DMS 273 (cell line): ENCODE data around the gene MSRB3.
"Not testable (repeated sequence)": the region's sequence is repeated elsewhere in the genome, so short reads cannot be mapped to it uniquely, and the experiment has no call there.

Experiments used
- DNase-seq: peaks from one replicate; lab custom pipeline; 2025; ENCODE audit not compliant: unreplicated experiment; lab: John Stamatoyannopoulos, UW

Gene MSRB3

DNA sequence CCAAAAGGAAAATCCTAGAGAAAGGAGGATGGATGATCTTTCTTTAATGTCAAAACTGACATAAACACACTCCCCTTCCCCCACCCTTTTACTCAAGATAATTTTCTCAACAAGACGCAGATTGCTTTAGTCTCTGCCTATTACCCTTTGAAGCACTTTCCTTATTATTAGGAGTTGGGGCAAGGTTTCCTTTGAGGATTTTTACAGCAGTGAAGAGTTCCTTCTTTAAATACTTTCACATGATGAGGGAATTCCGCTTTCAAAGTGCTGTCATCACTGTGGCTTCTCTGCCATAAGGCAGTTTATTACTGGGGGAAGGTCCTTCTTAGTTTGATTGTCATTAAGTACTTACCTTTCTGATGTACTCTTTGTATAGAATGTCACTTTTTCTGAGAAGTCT, 172.1 kb downstream of the MSRB3 start:
- DNase-seq = no peak

DNA sequence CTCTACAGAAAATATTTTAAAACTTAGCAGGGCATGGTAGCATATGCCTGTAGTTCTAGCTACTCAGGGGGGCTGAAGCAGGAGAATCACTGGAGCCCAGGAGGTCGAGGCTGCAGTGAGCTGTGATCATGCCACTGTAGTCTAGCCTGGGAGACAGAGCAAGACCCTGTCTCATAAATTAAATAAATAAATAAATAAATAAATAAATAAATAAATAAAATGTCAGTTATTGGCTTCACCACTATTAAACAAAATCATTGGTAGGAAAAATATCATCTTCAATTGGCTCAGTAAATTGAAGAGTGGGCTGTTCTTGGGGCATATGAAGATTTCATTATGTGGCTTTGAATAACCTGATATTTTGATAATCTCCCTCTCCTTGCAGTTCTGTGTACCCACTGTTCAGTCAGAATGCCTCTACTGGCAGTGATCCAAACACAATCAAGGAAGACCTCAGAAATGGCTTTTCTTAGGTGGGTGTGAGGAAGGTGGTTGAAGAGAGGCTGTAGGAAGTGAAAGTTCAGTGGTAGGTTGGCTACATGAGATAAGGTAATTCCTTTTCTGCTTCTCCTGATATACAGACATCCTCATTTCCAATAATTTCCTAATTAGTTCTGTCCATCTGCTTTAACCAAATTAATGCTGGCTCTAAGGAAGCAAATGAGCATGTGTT, 175.8 kb downstream of the MSRB3 start:
- DNase-seq = no peak

DNA sequence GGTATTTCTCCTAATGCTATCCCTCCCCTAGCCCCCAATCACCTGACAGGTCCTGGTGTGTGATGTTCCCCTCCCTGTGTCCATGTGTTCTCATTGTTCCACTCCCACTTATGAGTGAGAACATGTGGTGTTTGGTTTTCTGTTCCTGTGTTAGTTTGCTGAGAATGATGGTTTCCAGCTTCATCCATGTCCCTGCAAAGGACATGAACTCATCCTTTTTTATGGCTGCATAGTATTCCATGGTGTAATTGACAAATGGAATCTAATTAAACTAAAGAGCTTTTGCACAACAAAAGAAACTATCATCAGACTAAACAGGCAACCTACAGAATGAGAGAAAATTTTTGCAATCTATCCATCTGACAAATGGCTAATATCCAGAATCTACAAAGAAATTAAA, 178.9 kb downstream of the MSRB3 start:
- DNase-seq = not testable (repeated sequence)

DNA sequence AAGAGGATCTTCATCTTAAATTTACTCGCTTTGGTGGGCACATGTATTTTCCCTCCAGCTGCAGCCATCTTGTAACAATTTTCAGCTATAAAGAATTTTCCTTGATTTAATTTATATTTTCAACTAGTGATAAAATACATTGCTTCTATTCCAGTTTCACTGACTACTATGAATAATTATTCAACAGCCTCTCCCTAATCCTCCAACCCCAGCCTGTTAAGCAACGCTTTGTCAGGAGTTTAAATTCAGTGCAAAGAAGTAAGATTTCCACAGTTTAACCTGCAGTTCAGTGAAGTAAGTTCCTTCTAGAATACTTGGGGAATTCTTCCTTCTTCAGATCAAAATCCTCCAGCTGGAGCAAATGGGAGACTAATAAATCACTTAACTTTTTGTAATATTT, 180.2 kb downstream of the MSRB3 start:
- no peak for DNase-seq

- DNase-seq = no peak
Measured at GRCh38 chr12:65459545-65459944, 181.1 kb downstream of the MSRB3 start.

GRCh38 chr12:65460063-65460462, 181.6 kb downstream of the MSRB3 start:
- DNase-seq = no peak

DNA sequence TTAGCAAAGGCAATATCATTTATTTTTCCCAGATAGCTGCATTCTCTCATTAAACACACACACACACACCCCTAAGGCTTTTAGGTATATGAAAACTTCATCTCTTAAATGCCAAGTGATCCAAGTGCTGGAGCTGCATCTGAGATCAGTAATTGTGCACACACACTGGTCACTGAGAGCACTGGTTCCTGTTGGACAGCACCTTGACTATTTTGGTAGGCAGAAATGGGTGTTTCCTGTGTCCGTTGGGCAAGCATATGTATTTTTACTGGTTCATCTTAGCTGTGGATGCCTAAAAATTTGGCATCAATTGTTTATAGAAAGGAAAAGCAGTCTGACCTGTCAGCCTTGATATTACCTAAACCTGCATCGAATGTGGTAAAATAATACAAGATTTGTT, 182.5 kb downstream of the MSRB3 start:
- DNase-seq = no peak

- no peak for DNase-seq
Measured at GRCh38 chr12:65462484-65462883, 184.0 kb downstream of the MSRB3 start.

DNA sequence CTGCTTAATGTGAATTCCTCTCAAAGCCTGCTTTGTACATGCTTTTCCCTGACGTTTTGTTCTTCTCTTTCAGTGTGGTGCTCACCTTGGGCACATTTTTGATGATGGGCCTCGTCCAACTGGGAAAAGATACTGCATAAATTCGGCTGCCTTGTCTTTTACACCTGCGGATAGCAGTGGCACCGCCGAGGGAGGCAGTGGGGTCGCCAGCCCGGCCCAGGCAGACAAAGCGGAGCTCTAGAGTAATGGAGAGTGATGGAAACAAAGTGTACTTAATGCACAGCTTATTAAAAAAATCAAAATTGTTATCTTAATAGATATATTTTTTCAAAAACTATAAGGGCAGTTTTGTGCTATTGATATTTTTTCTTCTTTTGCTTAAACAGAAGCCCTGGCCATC, 184.6 kb downstream of the MSRB3 start:
- no peak for DNase-seq

GRCh38 chr12:65463611-65464010, 185.1 kb downstream of the MSRB3 start:
- no peak for DNase-seq

GRCh38 chr12:65464930-65465329, 186.4 kb downstream of the MSRB3 start:
- DNase-seq = no peak

DNA sequence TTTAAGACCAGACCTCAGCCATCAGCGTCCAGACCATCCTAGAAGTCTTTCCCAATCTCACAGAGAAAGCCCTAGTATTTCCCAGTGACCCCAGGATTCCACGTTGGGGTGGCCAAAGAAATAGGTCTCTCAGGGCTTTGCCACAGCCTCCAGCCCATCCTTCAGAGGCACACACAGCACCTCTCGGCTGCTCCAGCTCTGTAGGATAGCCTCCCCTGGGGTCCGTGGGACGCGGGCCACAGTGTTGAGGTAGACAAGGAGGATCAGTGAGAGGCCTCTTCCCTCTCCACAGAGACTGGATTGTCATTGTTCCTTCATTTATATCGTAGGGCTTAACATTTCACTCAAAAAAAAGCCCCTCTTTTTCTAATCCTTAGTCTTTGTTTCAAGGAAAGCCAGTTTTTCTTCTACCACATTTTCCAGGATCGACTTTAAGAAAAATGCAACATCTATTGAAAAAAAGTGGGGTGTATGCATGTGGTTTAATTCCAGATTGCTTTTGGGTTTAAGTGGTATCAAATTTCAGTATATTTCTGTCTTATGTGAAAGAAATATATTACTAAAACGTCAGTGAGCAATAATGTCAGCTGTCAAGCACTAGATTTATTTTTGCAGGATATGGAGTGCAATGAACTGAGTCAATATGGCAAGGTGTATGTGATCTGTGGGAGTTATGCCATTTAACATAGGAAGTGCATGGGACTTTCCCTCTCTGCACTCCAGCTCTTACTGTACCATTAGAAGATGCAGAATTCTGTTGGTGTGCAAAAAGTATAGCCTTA, 187.5 kb downstream of the MSRB3 start:
- DNase-seq = no peak

GRCh38 chr12:65466911-65467310, 188.4 kb downstream of the MSRB3 start:
- DNase-seq = no peak

DNA sequence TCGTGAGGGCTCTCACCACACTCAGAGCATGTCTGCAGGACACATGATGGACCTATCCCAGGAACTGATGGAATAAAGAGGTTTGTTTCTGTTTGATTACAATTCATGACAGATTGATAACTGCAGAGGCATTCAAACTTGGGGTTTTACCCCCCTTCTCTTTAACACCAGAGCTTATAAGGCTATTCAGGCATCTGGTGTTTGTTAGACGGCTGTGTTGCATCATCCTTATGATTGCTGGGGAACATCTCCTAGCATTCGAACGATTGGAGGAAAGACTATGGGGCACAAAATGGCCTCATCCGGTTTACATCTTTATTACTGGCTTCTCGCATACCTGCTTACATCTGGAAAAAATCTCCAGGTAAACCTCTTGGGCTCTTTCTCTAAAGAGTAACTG, 191.8 kb downstream of the MSRB3 start:
- DNase-seq = no peak

GRCh38 chr12:65472079-65472478, 193.6 kb downstream of the MSRB3 start:
- no peak for DNase-seq

DNA sequence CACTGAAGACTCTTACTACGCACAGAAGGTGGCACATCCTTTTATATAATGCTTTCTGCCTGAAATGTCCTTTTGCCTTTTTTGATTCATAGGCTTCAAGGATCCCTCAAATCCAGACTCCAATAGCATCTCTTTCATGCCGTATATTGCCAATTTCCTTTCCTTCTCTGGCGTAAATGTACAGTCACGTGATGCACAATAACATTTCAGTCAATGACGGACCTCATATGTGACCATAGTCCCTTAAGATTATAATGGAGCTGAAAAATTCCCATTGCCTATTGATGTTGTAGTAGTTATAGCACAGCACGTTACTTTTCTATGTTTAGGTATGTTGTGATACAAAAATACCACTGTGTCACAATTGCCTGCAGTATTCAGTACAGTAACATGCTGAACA, 196.3 kb downstream of the MSRB3 start:
- no peak for DNase-seq

DNA sequence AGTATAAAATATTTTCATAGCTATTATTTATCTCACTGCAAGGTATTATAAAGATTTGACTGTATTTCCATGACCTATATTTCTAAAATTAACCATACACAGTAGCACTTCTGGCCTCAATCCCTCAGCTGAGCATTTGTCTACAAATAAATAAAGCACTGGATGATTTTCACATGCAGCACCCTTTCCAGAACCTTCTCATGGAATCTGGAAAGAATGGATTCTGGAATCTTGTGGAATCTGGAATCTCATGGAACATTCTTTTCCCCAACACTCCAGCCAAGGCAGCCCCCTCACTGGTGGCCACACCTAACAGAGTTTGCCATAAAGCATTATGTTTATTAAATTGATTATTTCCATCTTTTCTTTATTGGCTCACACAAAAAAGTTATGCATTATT, 199.2 kb downstream of the MSRB3 start:
- DNase-seq = no peak

GRCh38 chr12:65483891-65484516, 205.5 kb downstream of the MSRB3 start:
- not testable (repeated sequence) for DNase-seq

- DNase-seq = no peak
Measured at GRCh38 chr12:65488197-65488596, 209.7 kb downstream of the MSRB3 start.

GRCh38 chr12:65490250-65490649, 211.8 kb downstream of the MSRB3 start:
- DNase-seq = no peak

GRCh38 chr12:65492998-65493912, 214.8 kb downstream of the MSRB3 start:
- no peak for DNase-seq
